HG03378 (cell line): ENCODE measurements around the gene FARP1.

Experiments used
- ATAC-seq: cut with Tn5 transposase; IDR thresholded peaks from one replicate; pipeline ENCODE4 v1.9.1; 2021; ENCODE audit warnings: mild to moderate bottlenecking, moderate library complexity; ENCODE audit not compliant: unreplicated experiment

FARP1 gene

GRCh38 chr13:98438246-98439125, 295.6 kb downstream of the FARP1 start:
- ATAC-seq = no peak

DNA sequence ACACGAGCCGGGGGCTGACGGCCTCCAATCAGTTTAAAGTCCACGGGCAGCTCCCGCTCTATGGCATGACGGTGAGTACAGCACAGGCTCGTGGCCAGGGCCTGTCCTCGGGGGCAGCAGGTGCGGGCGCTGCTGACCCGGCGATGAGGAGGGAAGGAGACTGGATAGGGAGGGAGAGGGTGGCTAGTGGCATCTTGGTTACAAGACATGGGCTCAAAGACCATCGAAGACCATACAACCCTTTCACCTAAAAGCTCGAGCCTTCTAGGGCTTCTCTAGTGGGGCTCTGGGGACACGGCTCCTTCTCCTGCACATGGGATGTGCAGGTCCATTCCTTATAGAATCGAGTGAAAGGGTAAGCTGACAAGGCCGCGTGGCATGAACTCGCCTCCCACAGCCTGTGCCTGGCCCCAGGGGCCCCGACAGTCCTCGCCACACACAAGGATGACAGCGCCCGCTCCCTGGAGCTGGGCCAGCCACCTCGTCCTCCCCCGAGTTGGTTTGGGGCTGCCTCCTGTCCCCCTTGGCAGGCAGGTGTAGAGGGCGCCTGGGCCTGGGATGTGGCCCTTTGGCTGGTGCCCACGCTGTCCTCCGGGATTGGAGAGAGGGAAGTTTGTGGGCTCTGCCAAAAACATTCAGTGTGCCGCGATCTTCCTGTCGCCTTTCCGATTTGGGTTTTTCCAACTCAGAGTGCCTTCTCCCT, 296.4 kb downstream of the FARP1 start:
- no peak for ATAC-seq

- no peak for ATAC-seq
Measured at GRCh38 chr13:98439896-98440295, 297.0 kb downstream of the FARP1 start.

DNA sequence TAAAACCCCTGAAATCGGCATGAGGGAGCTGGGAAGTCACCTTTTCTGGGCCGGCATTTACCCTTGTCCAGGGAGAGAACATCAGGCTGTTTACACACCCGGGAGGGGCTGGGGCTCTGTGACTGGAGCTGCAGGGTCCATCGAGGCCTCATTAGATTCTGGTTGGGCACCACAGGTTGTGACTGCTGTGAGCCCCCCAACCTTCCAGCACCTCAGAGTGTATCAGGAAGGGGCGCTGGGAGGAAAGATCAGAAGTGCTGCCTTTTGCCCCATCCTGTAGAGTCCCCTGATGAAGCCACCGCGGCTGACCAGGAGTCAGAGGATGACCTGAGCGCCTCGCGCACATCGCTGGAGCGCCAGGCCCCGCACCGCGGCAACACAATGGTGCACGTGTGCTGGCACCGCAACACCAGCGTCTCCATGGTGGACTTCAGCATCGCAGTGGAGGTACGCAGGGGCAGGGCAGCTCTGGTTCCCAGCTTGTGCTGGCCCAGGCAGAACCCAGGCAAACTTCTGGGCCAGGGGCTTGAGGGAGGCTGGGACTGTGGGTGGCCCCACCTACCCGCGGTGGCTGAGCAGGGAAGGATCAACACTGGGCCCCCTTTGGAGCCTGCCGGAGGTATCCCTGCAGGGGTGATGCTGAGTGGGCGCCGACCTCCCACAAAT, 297.6 kb downstream of the FARP1 start:
- no peak for ATAC-seq

GRCh38 chr13:98441056-98441676, 298.3 kb downstream of the FARP1 start:
- ATAC-seq = no peak

DNA sequence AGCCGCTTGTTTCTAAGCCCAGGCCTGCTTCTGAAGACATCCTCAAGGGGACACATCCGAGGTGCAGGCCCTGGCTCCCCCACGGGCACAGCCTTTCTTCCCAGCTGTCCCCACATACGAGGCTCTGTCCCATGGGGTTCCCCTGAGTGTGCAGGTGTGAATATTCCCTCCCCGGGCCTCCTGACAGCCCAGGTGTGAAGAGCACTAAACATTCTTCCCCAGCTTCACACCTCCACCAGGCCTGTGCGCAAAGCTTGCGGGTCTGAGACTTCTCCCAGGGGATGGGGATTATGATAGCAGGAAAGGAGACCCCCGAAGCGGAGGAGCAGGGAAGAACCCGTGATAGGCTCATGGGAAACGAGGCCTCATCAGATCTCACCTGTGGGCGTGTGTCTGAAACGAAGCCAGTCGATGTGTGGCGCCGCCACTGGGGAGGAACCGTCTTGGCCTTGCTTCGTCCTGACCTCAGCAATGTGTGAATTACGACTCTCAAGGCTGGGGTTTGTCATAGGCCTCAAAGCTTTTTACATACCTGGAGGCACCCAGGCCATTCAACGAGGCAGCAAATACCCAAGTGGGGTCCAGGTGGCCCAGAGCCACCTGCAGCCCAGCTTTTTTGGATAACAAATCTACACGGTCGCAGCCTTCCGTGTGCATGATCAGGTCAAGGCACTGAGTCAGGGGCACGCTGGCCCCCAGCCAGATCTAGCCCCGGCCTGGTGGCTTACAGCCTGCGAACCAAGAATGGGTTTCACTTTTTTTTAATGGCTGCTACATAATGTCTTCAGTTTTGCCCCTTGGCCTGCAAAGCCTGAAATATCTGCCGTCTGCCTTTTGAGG, 299.7 kb downstream of the FARP1 start:
- no peak for ATAC-seq

DNA sequence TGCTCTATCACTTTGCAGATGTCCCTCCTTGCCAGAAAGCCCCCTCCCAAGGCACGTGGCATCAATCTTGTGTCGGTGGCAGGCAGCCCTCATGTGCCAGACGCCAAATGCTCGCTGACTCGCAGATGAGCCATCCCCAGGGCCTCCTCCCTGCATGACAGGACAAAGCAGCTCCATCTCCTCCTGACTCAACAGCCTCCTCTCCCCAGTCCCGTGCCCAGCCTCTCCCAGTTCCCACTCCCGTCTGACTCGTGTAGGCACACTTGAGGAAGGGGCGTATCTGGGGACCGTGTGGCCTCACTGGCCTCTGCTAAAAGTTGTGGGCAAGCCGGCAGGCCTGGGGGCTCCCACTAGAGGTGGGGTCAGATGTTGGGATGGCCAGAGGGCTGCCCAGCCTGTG, 300.4 kb downstream of the FARP1 start:
- ATAC-seq = no peak

DNA sequence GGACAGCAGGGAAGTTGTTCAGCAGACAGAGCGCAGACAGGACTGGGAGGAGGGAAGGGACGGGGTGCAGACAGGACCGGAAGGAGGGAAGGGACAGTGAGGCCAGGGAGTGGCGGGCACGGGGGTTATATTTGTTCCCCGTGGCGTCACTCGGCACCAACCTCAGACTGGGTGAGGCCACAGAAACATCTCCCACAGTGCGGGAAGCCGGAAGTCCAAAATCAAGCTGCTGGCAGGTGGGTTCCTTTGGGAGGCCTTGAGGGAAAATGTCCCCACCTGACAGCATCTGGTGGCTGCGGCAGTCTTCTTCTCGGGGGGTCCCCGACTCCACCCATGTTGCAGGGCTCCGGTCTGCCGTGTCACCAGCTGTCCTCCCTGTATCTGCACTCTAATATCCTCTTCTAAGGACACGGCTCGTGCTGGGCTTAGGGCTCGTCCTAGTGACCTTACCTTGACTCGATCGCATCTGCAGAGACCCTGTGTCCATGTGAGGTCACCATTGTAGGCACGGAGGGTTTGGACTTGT, 301.0 kb downstream of the FARP1 start:
- ATAC-seq = no peak

GRCh38 chr13:98444381-98444780, 301.5 kb downstream of the FARP1 start:
- no peak for ATAC-seq

DNA sequence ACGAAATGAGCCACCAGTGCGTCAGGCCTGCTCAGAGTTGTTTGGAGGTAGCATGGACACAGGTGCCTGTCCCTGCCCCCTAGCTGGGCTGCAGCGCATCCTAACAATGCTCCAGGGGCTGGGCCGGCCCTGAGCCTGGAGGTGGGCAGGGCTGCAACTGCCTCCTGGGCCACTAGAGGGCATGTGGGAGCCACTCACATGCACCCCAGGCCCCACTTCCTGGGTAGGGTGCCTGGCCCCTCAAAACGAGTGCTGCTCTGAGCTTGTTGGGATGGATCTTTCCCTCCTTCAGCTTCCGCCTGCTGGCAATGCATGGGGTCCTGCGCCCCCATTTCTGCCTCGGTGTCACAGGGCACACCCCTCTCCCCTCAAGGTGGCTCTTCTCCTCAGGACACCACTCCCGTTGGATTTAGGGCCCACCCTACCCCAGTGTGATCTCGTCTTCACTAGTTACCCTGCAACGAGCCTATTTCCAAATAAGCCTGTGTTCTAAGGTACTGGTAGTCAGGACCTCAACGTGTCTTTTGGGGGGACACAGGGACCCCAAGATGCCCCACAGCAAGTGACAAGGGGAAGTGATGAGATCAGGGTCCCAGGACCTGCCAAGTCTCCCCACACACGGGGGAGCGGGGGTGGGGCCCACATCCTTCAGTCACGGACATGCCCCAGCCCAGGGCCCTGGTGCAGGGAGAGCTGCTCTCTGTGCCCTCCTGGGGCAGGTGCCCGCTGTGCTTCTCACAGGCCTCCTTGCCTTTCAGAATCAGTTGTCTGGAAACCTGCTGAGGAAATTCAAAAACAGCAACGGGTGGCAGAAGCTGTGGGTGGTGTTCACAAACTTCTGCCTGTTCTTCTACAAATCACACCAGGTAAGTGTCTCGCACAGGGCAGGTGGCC, 302.7 kb downstream of the FARP1 start:
- ATAC-seq = peak; percentile 72

GRCh38 chr13:98446234-98446621, 303.3 kb downstream of the FARP1 start:
- ATAC-seq = no peak

- no peak for ATAC-seq
Measured at GRCh38 chr13:98447130-98447529, 304.2 kb downstream of the FARP1 start.

DNA sequence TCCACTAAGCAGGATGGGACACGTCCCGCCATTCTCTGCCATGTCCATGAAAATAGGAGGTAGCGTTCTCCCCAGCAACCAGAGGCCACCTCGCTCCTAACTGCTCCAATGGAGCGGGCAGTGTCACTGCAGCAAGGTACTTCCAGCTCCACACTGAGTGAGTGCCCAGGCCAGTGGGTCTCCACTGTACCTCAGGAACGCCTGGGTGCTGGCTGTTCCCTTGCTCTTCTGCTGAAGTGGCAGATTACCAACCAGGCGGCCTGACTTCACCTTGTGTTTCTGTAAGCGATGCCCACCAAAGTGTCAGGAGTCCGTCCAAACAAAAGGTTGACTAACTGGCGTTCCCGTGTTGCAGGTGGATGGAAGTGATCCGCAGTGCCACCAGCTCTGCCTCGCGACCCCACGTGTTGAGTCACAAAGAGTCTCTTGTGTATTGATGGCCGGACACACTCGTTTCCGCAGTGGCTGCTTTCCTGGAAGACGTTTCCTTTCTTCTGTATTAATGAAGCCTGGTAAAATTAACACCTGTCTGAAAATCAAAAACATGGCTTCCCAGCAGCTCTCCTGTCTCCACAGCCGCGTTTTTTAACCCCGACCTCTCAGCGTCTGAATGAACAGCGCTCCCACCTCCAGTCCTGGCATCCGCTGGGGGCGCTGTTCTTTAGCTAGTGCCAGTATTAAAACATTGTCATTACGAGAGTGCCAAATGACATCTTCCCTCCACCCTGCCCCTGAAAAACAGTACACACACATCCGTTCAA, 305.2 kb downstream of the FARP1 start:
- no peak for ATAC-seq

- ATAC-seq = no peak
Measured at GRCh38 chr13:98448642-98448928, 305.7 kb downstream of the FARP1 start.

- no peak for ATAC-seq
Measured at GRCh38 chr13:98449273-98449672, 306.4 kb downstream of the FARP1 start.

DNA sequence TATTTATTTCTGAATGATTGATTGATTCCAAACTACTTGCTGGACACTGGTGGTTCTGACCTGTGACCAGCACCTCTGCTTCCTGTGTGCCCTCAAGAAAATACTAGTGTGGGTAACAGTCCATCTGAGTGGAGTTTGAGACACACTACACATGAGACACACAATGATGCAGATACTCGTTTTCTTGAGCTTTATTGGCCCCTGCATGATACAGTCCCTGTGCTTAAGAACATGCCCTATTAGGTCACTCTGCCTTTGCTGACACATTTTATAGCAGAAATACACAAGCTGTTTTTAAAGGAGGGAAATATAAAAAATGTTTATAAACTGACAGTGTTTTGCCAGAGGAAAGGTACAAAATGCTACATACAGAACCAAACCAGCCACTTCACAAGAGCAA, 307.1 kb downstream of the FARP1 start:
- no peak for ATAC-seq

GRCh38 chr13:98450539-98451111, 307.7 kb downstream of the FARP1 start:
- ATAC-seq = no peak
